ENCODE measurements around the gene WBP1. TPM values are rescaled to one million over a fixed set of nuclear protein-coding genes. Genes with fewer than 3 reads are reported as not detected.
A peak's percentile ranks its signal among the peaks of the same experiment; 100 is the strongest.
"Not testable (repeated sequence)": the region's sequence is repeated elsewhere in the genome, so short reads cannot be mapped to it uniquely, and the experiment has no call there.

Gene WBP1
- total RNA-seq, 2 experiments from 2014 or later, result 19.1 to 20.1 TPM

DNA sequence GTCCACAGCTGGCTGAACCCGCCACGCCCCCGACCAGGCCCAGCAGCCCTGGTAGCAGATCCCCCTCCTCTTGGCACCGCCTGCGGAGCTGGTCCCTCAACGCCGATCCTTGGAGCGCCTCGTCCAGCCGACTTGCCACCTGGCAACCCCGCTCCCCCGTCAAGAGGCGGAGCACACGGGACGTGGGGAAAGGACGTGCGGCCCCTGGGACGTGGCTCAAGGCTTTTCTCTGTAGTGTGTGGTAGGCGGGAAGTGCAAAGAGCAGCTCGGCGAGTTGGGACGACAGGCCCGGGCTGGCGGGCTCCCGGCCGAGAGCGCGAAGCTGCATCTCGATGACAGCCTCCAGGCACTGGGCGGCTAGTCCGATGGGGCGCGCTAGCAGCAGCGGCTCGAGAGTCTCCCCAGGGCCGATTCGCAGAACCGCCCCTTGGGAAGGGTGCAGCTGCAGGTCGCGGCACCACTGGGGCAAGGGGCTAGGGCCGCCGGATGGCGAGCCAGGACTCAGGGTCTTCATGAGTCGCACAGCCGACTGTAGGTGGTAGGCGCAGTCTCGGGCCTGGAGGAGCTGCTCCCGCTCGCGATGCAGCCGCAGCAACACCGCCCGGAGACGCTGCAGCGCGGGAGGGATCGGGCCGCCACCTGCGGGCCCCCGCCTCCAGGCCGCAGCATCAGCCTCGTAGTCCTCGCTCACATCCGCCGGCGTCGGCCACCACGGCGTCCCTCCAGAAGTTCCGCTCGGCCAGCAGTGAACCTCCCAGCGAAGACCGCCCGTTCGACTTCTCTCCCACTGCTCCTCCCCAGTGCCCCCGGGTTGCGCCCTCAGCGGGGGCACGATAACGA is 23.9 kb downstream of the WBP1 start:
- Mint-ChIP-seq H3K4me3 (peak overlapping the region; percentile 99), H3K36me3 (peaks cover 25% of the 10 kb centered on the region), H3K9me3 (no peaks in the 10 kb centered on the region), H3K4me1 (peaks cover 27% of the 10 kb centered on the region), H3K27ac (peak overlapping the region; percentile 100), H3K27me3 (no peaks in the 10 kb centered on the region)
- DNase-seq, result peak; percentile 72

DNA sequence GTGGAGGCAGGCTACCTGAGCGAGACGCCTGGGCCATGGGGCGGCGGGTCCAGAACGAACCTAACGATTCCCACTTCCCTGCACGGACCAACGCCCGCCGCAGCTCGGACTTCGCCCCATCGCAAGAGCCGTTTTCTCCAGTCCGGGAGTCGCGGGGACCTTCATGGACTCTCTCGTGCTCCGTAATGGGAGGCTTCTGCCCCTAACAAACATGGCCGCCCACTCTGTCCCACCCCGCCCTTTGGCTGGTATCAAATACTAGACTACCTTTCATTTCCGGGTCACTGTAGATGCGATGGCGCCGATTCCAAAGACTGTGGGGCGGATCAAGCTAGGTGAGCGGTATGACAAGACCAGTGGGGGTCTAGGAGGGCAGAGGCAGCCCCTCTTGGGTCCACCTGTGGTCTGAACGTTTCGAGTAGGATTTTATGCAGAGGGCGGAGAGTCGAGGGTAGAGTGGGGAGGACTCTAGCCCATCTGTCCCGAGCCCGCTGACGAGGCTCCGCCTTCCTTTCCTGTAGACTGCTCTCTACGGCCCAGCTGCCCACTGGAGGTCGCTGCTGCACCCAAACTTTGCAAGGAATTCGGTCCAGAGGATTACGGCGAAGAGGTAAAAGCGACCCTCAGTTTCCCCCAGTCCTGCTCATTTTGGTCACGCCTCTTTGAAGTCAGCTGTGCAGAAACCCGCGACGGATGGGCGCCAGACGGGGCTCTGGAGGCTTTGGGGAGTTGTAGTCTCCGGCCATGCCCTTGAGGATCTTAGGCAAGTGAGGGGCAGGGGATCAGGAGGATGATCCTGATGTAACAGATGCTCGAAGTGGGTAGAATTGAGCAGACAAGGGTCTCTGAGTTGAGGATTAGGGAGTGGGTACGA is 24.8 kb downstream of the WBP1 start, which contains the start of the genes CCDC142 and TTC31:
Gene CCDC142, minus strand, starts transcription at position 198 of the 874 bp plus-strand sequence. Its CDS starts 161 bp downstream, at position 37.
Gene TTC31, plus strand, starts transcription at position 281 of the 874 bp plus-strand sequence. Its CDS starts 15 bp downstream, at position 296.
- Mint-ChIP-seq H3K27ac (peak within 1 kb of the TSS; percentile 100), H3K9me3 (no peaks in the 10 kb centered on the region), H3K27me3 (no peaks in the 10 kb centered on the region), H3K4me1 (peaks cover 27% of the 10 kb centered on the region), H3K4me3 (peak within 1 kb of the TSS; percentile 99), H3K36me3 (peaks cover 25% of the 10 kb centered on the region)
- DNase-seq, result peak; percentile 91

DNA sequence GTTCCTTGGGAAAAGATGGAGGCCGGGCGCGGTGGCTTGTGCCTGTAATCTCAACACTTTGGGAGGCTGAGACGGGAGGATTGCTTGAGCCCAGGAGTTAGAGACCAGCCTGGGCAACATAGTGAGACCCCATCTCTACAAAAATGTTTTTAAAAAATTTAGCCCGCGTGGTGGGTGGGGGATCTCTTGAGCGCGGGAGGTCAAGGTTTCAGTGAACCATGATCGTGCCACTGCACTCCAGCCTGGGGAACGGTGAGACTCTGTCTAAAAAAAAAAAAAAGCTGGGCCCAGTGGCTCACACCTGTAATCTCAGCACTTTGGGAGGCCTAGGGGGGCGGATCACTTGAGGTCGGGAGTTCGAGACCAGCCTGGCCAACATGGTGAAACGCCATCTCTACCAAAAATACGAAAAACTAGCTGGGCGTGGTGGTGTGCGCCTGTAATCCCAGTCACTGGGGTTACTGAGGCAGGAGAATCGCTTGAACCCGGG is 25.5 kb downstream of the WBP1 start:
- not testable (repeated sequence) for H3K9me3 Mint-ChIP-seq

DNA sequence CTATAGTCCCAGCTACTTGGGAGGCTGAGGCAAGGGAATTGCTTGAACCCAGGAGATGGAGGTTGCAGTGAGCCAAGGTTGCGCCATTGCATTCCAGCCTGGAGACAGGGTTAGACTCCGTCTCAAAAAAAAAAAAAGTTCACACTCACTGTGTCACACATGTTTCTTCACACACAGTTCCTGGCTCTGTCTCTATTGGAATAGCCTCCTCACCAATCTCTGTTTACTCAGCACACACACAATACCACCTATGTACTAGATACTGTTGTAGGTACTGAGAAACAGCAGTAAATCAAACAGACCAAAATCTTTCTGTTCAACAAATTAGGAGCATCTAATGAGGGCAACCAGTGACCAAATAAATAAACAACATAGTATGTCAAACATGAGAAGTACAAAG is 27.9 kb downstream of the WBP1 start:
- Mint-ChIP-seq H3K4me3 (no peak overlapping the region), H3K9me3 (no peaks in the 10 kb centered on the region), H3K27ac (no peak overlapping the region), H3K36me3 (peaks cover 11% of the 10 kb centered on the region), H3K27me3 (no peaks in the 10 kb centered on the region), H3K4me1 (peaks cover 14% of the 10 kb centered on the region)
- DNase-seq, result no peak

More for the DNA sequence above, 25.5 kb downstream of the WBP1 start:
- Mint-ChIP-seq H3K27ac (peak overlapping the region; percentile 100), H3K4me3 (peak overlapping the region; percentile 99), H3K4me1 (peaks cover 27% of the 10 kb centered on the region), H3K36me3 (peaks cover 25% of the 10 kb centered on the region)
- DNase-seq, H3K27me3 Mint-ChIP-seq: not testable (repeated sequence)

DNA sequence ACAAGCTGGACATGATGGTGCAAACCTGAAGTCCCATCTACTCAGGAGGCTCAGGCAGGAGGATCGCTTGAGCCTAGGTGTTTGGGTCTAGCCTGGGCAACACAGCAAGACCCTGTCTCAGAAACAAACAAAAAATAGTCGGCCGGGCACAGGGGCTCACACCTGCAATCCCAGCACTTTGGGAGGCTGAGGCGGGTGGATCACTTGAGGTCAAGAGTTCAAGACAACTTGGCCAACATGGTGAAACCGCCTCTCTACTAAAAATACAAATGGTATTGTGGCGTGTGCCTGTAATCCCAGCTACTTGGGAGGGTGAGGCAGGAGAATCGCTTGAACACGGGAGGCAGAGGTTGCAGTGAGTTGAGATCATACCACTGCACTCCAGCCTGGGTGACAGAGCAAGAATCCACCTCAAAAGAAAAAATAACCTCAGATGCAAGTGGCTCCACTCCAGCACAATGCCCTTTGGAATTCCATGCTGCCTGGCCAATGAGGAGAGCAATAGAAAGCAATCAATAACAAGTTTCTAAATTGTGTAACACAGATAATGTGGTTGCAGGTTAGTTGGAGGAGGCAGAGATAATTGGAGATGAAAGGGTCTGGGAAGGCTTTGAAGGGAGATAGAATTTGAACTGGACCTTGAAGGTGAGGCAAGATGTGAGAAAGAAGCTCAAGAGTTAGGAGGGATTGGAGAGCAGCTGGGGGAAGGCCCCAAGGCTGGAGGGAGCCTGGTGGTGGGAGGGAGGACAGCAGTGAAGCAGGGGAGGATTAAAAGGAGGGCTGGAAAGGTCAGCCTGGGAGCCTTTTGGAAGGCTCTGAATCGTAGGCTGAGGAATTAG is 30.6 kb downstream of the WBP1 start:
- Mint-ChIP-seq H3K27ac (no peak overlapping the region), H3K27me3 (no peaks in the 10 kb centered on the region), H3K36me3 (peaks cover 11% of the 10 kb centered on the region), H3K4me3 (no peak overlapping the region), H3K9me3 (no peaks in the 10 kb centered on the region), H3K4me1 (peaks cover 4% of the 10 kb centered on the region)
- DNase-seq, result no peak

DNA sequence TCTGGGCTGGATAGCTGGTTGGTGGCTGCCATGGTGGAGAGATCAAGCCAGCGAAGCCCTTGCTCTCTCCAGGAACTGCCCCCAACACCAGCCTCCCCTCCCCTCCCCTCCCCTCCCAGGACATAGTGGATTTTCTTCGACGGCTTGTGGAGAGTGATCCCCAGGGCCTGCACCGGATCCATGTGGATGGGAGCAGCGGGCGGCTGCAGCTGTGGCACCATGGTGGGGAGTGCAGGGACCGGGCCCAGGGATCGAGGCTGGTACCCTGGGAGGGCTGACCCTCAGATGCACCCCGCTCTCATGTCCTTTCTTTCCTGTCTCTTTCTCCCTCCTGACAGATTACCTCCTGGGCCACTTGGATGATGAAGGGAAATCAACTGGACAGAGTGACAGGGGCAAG is 31.7 kb downstream of the WBP1 start:
- no peak for DNase-seq
- Mint-ChIP-seq H3K4me1 (no peaks in the 10 kb centered on the region), H3K27ac (no peak overlapping the region), H3K4me3 (no peak overlapping the region), H3K9me3 (no peaks in the 10 kb centered on the region), H3K27me3 (no peaks in the 10 kb centered on the region), H3K36me3 (peaks cover 16% of the 10 kb centered on the region)

DNA sequence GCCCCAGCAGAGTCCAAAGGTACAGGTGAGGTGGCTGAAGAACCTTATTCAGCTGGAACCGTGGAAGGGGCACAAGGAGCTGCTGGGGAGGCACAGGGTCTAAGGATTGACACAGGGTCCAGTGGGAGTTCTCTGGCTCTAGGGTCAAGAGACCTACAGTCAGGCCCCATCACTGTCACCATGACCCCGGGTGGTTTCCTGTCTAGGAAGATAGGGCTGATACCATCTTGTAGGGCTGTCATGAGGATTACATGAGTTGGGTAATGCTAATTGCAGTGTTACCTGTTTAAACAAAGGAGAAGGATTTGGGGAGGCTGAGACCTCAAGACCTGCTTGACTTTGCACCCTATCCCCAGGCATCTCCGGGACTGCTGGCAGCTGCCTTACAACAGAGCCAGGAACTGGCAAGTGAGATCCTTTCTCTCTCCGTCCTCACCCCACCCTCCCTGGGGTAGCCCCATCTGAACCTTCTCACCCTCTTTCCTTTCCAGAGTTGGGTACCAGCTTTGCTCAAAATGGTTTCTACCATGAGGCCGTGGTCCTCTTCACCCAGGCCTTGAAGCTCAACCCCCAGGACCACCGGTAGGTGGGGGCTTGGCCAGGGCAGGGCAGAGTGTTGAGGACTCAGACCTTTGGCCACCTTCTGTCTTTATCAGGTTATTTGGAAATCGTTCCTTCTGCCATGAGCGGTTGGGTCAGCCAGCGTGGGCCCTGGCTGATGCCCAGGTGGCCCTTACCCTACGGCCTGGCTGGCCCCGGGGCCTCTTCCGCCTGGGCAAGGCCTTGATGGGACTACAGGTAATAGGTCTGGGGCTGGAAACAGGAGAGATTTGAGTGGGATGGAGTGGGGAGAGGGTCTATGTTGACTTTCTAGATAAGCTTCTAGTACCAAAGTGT is 33.7 kb downstream of the WBP1 start:
- Mint-ChIP-seq H3K4me3 (no peak overlapping the region), H3K4me1 (no peaks in the 10 kb centered on the region), H3K36me3 (peaks cover 12% of the 10 kb centered on the region), H3K27ac (no peak overlapping the region), H3K9me3 (no peaks in the 10 kb centered on the region), H3K27me3 (no peaks in the 10 kb centered on the region)
- no peak for DNase-seq

DNA sequence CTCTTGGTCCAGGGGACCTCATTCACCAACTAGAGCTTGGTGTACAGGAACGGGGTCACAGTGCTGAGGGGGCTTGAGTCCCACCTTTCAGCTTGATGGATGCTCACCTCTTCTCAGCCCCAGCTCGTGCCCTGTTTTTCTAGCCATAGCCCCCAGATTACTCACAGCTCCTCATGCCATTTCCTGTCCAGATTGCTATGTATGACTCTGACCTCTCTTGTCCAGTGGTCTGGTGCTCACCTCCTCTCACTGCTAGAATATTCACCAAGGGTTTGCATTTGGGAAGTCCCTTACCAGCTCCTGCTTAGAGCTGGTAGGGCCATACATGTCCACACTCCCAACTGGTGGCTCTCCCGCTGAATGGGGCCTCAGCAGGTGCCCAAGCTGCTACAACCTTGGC is 35.3 kb downstream of the WBP1 start:
- peaks cover 12% of the 10 kb centered on the region for H3K36me3 Mint-ChIP-seq
- H3K27me3 Mint-ChIP-seq, result peaks cover 13% of the 10 kb centered on the region
- no peak for DNase-seq
- H3K4me1 Mint-ChIP-seq, result peaks cover 10% of the 10 kb centered on the region
- no peaks in the 10 kb centered on the region for H3K9me3 Mint-ChIP-seq
- no peak overlapping the region for H3K4me3 Mint-ChIP-seq
- H3K27ac Mint-ChIP-seq, result peak overlapping the region; percentile 4

DNA sequence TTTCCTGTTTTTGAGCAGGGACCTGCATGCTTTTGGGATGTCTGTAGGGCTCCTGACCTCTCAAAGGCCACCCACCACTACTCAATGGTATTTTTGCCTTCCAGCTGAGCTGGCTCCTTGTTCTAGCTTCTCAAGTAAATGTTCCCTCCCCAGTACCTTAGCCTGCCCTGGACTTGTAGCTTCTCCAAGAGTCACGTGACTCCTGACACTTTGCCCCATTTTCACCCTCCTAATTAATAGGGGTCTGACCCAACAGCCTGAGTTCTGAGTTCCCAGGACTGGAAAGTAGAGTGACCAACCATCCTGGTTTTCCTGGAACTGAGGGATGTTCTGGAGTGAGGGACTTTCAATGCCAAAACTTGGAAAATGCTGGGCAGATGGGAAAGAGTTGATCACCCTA is 37.2 kb downstream of the WBP1 start:
- no peak for DNase-seq
- Mint-ChIP-seq H3K4me3 (no peak overlapping the region), H3K27ac (no peak overlapping the region), H3K9me3 (no peaks in the 10 kb centered on the region), H3K27me3 (peaks cover 31% of the 10 kb centered on the region), H3K4me1 (peaks cover 19% of the 10 kb centered on the region), H3K36me3 (peaks cover 12% of the 10 kb centered on the region)

DNA sequence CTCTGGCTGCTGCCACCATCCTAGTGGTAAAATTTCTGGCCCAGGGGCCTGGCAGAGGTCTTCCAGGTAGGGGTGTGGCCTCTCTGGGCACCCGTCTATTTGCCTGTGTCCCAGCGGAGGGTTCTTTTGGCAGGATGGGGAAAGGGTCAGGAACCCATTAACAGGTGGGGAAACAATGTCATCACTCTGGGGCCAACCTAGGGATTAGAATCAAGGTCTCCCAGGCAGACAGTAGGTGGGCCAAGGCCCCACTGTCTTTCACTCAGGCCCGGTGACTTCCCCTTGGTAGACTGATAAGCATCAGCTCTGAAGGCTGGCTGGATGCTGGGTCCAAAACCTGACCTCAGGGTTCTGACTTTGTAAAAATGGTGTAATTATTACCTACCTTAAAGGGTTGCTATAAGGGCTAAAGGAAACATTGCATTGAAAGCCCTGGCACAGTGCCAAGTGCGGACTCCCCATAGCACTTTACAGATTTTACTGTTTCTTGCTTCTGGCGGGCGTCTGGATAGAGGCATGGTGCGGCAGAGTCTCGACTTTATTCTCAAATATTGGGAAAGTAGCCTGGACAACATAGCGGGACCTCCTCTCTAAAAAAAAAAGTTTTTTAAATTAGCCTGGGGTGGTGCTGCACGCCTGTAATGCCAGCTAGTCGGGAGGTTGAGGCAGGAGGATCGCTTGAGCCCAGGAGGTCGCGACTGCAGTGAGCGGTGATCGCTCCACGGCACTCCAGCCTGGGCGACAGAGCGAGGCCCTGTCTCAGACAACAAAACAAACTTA is 38.9 kb downstream of the WBP1 start:
- Mint-ChIP-seq H3K27me3 (peaks cover 48% of the 10 kb centered on the region), H3K36me3 (peaks cover 11% of the 10 kb centered on the region), H3K4me1 (peaks cover 23% of the 10 kb centered on the region), H3K27ac (no peak overlapping the region), H3K9me3 (no peaks in the 10 kb centered on the region), H3K4me3 (peak overlapping the region; percentile 73)
- DNase-seq, result no peak

DNA sequence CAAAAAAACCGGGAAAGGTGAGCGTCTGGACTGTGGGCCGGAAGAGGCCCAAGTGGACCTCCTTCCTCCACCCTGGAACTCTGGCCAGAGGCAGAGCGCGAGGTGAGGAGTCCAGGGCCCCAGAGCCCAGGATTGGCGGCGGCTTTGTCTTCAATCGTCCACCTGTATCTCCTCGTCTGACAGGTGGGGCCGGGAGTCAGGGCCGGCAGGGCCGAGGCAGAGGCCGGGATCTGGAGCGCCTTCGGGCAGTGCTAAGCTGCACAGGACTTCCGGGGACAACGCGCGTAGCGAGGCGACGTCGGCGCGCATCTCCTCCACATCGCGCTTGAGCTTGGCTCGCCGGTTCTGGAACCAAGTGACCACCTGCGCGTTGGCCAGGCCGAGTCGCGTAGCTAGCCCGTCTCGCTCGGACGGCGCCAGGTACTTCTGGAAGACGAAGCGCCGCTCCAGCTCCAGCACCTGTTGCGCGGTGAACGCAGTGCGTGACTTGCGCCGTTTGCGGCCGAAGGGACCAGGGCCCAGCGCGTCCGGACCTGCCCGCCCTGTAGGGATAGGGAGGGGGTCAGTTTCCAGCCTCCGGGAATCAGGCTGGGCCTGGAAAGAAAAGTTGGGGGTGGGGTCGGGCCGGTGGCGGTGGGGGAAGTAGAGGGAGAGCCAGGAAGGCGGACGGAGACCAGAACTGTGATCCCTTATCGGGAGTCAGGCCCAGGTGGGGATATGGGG is 39.7 kb downstream of the WBP1 start:
- H3K36me3 Mint-ChIP-seq, result peaks cover 10% of the 10 kb centered on the region
- DNase-seq, result no peak
- no peaks in the 10 kb centered on the region for H3K9me3 Mint-ChIP-seq
- peak overlapping the region; percentile 73 for H3K4me3 Mint-ChIP-seq
- peaks cover 28% of the 10 kb centered on the region for H3K4me1 Mint-ChIP-seq
- H3K27me3 Mint-ChIP-seq, result peaks cover 56% of the 10 kb centered on the region
- no peak overlapping the region for H3K27ac Mint-ChIP-seq

DNA sequence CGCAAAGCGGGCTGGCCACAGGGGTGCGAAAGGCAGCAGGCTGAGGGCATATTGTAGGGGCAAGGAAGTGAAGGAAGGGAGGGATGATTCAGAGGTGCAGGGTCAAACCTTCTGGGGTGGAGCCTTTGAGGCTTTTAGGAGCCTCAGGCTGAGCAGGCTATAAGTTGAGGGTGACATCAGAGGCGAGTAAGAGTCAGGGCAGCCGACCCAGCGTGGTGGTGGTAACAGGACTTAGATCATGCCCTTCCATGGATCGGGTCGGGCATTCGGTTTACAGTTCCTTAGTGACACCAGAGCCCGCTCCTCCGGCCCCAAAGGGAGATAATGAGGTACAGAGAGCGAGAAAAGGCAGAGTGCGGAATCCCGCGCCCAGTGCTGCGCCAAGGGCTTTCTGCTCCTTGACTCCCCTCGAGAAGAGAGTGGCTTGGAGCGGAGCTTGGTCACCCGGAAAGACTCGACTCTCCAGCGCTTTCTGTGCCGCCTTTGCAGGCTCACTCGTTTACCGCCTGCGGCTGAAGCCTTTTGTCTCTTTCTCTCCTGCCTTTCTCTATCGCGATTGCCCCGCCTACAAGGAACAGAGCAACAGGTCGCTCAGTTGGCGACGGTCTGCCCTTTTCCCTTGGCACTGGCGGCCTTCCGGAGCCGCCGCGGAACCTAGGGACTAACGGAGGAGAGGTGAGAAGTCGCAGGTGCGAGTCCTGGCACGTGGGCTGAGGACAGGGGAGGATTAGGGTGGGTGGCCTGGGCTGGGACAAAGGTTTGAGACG is 40.4 kb downstream of the WBP1 start:
- H3K36me3 Mint-ChIP-seq, result peaks cover 7% of the 10 kb centered on the region
- DNase-seq, result no peak
- peak overlapping the region; percentile 65 for H3K27ac Mint-ChIP-seq
- peaks cover 32% of the 10 kb centered on the region for H3K4me1 Mint-ChIP-seq
- H3K9me3 Mint-ChIP-seq, result no peaks in the 10 kb centered on the region
- peaks cover 63% of the 10 kb centered on the region for H3K27me3 Mint-ChIP-seq
- peak overlapping the region; percentile 73 for H3K4me3 Mint-ChIP-seq
